Gastroesophageal sphincter (tissue), 3 donors: ENCODE data around the gene STEAP4.

ENCODE experiments used
- CTCF ChIP-seq, 4 experiments: fragments of 200-600 bp in 2 of 4; fragments of 450-650 bp in 2 of 4; sonication (generic) in 1 of 4; IDR thresholded peaks; one replicate each; pipeline ENCODE4 v1.5.1; 2017 to 2019; ENCODE audit warnings: antibody characterized with exemption in 4 of 4, mild to moderate bottlenecking in 2 of 4, moderate library complexity in 2 of 4
- EP300 ChIP-seq: sonication (generic); formaldehyde crosslinking; IDR thresholded peaks from one replicate; pipeline ENCODE4 v1.6.1; 2017; ENCODE audit warnings: antibody characterized with exemption, mild to moderate bottlenecking
- POLR2A ChIP-seq, 2 donors: fragments of 450-650 bp; IDR thresholded peaks; one replicate each; pipeline ENCODE4 v1.6.1; 2017; ENCODE audit warnings: antibody characterized with exemption in 2 of 2, mild to moderate bottlenecking in 2 of 2, moderate library complexity in 1 of 2
- POLR2AphosphoS5 ChIP-seq: sonication (generic); formaldehyde crosslinking; IDR thresholded peaks from one replicate; pipeline ENCODE4 v1.6.1; 2017; ENCODE audit warnings: antibody characterized with exemption

- TF ChIP-seq POLR2A (IDR thresholded peaks at IDR 0.05), result no peak
- TF ChIP-seq CTCF (IDR thresholded peaks at IDR 0.05), result no peak
- TF ChIP-seq EP300, result no peak
- peak; percentile 41 for TF ChIP-seq POLR2AphosphoS5
Measured at GRCh38 chr7:88309819-88310218, 3.1 kb upstream of the STEAP4 start.
